Neural progenitor cell (in vitro differentiated cells): ENCODE measurements around the gene FBRS. TPM values are rescaled to one million over a fixed set of nuclear protein-coding genes. Genes with fewer than 3 reads are reported as not detected.

Experiments
- DNase-seq: peaks from one replicate; pipeline ENCODE4 v3.0.0-alpha.2; 2016; ENCODE audit warnings: low spot score
- H2AFZ ChIP-seq: fragments of 200-600 bp; sonication (generic); replicated peaks from 2 replicates; pipeline ENCODE4 v1.6.1; 2016; ENCODE audit warnings: antibody characterized with exemption
- H3F3A ChIP-seq: fragments of 200-600 bp; sonication (generic); 2 replicates; pipeline ENCODE4 v1.6.1; 2016; ENCODE audit warnings: antibody characterized with exemption, low read depth
- H3K27ac ChIP-seq: fragments of 200-600 bp; sonication (generic); 2 replicates; pipeline ENCODE4 v1.5.1; 2016; ENCODE audit warnings: mild to moderate bottlenecking
- H3K27me3 ChIP-seq: fragments of 200-600 bp; sonication (generic); 2 replicates; pipeline ENCODE4 v1.6.1; 2016; ENCODE audit warnings: mild to moderate bottlenecking, moderate library complexity
- H3K36me3 ChIP-seq: fragments of 200-600 bp; sonication (generic); 2 replicates; pipeline ENCODE4 v1.5.1; 2016
- H3K4me1 ChIP-seq: fragments of 200-600 bp; sonication (generic); 2 replicates; pipeline ENCODE4 v1.6.1; 2016; ENCODE audit warnings: mixed run types
- H3K4me2 ChIP-seq: fragments of 200-600 bp; sonication (generic); 2 replicates; pipeline ENCODE4 v1.6.1; 2016
- H3K4me3 ChIP-seq: fragments of 200-600 bp; sonication (generic); 2 replicates; pipeline ENCODE4 v1.5.1; 2016
- H3K79me2 ChIP-seq: fragments of 200-600 bp; sonication (generic); 2 replicates; pipeline ENCODE4 v1.6.1; 2016; ENCODE audit warnings: low read depth
- H3K9ac ChIP-seq: fragments of 200-600 bp; sonication (generic); 2 replicates; pipeline ENCODE4 v1.6.1; 2016
- H3K9me3 ChIP-seq: fragments of 200-600 bp; sonication (generic); 2 replicates; pipeline ENCODE4 v1.5.1; 2016; ENCODE audit warnings: low read depth
- H4K20me1 ChIP-seq: fragments of 200-600 bp; sonication (generic); 2 replicates; pipeline ENCODE4 v1.6.1; 2016; ENCODE audit warnings: low read depth
- H3K27ac Mint-ChIP-seq: 3 replicates; pipeline ENCODE4 v1.8.0; 2021; ENCODE audit warnings: mixed read lengths
- H3K27me3 Mint-ChIP-seq: 2 replicates; pipeline ENCODE4 v1.8.0; 2022; ENCODE audit warnings: low read depth, mild to moderate bottlenecking, inconsistent platforms, moderate library complexity, mixed read lengths; ENCODE audit not compliant: insufficient read depth
- H3K36me3 Mint-ChIP-seq: 3 replicates; pipeline ENCODE4 v1.8.0; 2021; ENCODE audit warnings: mixed read lengths
- H3K4me1 Mint-ChIP-seq: 3 replicates; pipeline ENCODE4 v1.8.0; 2021; ENCODE audit warnings: mixed read lengths
- H3K4me3 Mint-ChIP-seq: 3 replicates; pipeline ENCODE4 v1.8.0; 2021; ENCODE audit warnings: mild to moderate bottlenecking, moderate library complexity, mixed read lengths
- H3K9me3 Mint-ChIP-seq: 3 replicates; pipeline ENCODE4 v1.8.0; 2020; ENCODE audit warnings: mixed read lengths
- CTCF ChIP-seq: fragments of 200-600 bp; sonication (generic); IDR thresholded peaks from 2 replicates; pipeline ENCODE4 v1.5.1; 2017; ENCODE audit warnings: antibody characterized with exemption, mild to moderate bottlenecking
- EZH2 ChIP-seq: fragments of 200-600 bp; sonication (generic); IDR thresholded peaks from 2 replicates; pipeline ENCODE4 v1.6.1; 2017; ENCODE audit warnings: antibody characterized with exemption, mild to moderate bottlenecking, moderate library complexity
- EZH2phosphoT487 ChIP-seq: fragments of 200-600 bp; sonication (generic); IDR thresholded peaks from 2 replicates; pipeline ENCODE4 v1.6.1; 2017; ENCODE audit warnings: antibody characterized with exemption
- total RNA-seq: library from RNA; depleted of rRNA; stranded (reverse); fragments of >200 nt; gene quantifications from 2 replicates; pipeline ENCODE4 v1.2.3, GENCODE V29; 2015; ENCODE audit warnings: low replicate concordance

FBRS gene
- total RNA-seq, 1 donor from 2014 or later, result 3.6 TPM

GRCh38 chr16:30656974-30657865 is 1.0 kb upstream of the FBRS start:
- no peak for DNase-seq
- no peaks in the 10 kb centered on the region for H3K27me3 Mint-ChIP-seq
- no peak for TF ChIP-seq EZH2phosphoT487
- TF ChIP-seq EZH2, result no peak
- TF ChIP-seq CTCF, result no peak
- Histone ChIP-seq H3F3A (peaks cover 24% of the 10 kb centered on the region), H2AFZ (no peak overlapping the region), H3K27me3 (no peaks in the 10 kb centered on the region), H3K9ac (no peak overlapping the region), H4K20me1 (peaks cover 27% of the 10 kb centered on the region), H3K4me3 (peak overlapping the region; percentile 43), H3K79me2 (peaks cover 25% of the 10 kb centered on the region), H3K4me2 (peak overlapping the region; percentile 78), H3K36me3 (no peaks in the 10 kb centered on the region), H3K9me3 (no peaks in the 10 kb centered on the region), H3K4me1 (peaks cover 12% of the 10 kb centered on the region), H3K27ac (no peak overlapping the region)
- no peaks in the 10 kb centered on the region for H3K9me3 Mint-ChIP-seq
- peaks cover 39% of the 10 kb centered on the region for H3K4me1 Mint-ChIP-seq
- H3K36me3 Mint-ChIP-seq, result peaks cover 24% of the 10 kb centered on the region
- H3K27ac Mint-ChIP-seq, result peak overlapping the region; percentile 94
- peak overlapping the region; percentile 87 for H3K4me3 Mint-ChIP-seq

- Histone ChIP-seq H4K20me1 (peaks cover 40% of the 10 kb centered on the region), H3K36me3 (no peaks in the 10 kb centered on the region), H3F3A (peaks cover 24% of the 10 kb centered on the region), H3K4me3 (peak overlapping the region; percentile 70), H3K9me3 (no peaks in the 10 kb centered on the region), H3K4me2 (peak overlapping the region; percentile 95), H3K27me3 (no peaks in the 10 kb centered on the region), H3K4me1 (peaks cover 11% of the 10 kb centered on the region), H3K9ac (peak overlapping the region; percentile 39), H2AFZ (peak overlapping the region; percentile 59), H3K79me2 (peaks cover 31% of the 10 kb centered on the region), H3K27ac (peak overlapping the region; percentile 84)
- Mint-ChIP-seq H3K27me3 (no peaks in the 10 kb centered on the region), H3K4me1 (peaks cover 38% of the 10 kb centered on the region), H3K9me3 (no peaks in the 10 kb centered on the region), H3K36me3 (peaks cover 34% of the 10 kb centered on the region), H3K4me3 (peak overlapping the region; percentile 98), H3K27ac (peak overlapping the region; percentile 99)
- peak; percentile 94 for DNase-seq
- no peak for TF ChIP-seq EZH2phosphoT487
- TF ChIP-seq CTCF, result peak; percentile 34
Measured at GRCh38 chr16:30658731-30659506, 688 bp downstream of the FBRS start.

GRCh38 chr16:30659507-30660423 is 1.5 kb downstream of the FBRS start:
- H3K27ac ChIP-seq, result no peak overlapping the region

More at GRCh38 chr16:30659507-30660423, 1.5 kb downstream of the FBRS start:
- Histone ChIP-seq H3K27me3 (no peaks in the 10 kb centered on the region), H3K79me2 (peaks cover 31% of the 10 kb centered on the region), H3K4me2 (peak overlapping the region; percentile 95), H4K20me1 (peaks cover 47% of the 10 kb centered on the region), H3K4me1 (peaks cover 11% of the 10 kb centered on the region), H3K9ac (peak overlapping the region; percentile 69), H2AFZ (no peak overlapping the region), H3K9me3 (no peaks in the 10 kb centered on the region), H3F3A (peaks cover 24% of the 10 kb centered on the region), H3K4me3 (peak overlapping the region; percentile 70), H3K36me3 (no peaks in the 10 kb centered on the region)
- Mint-ChIP-seq H3K9me3 (no peaks in the 10 kb centered on the region), H3K4me1 (peaks cover 38% of the 10 kb centered on the region), H3K27me3 (no peaks in the 10 kb centered on the region), H3K4me3 (peak overlapping the region; percentile 86), H3K27ac (no peak overlapping the region), H3K36me3 (peaks cover 29% of the 10 kb centered on the region)
- DNase-seq, result peak; percentile 88
- TF ChIP-seq EZH2phosphoT487, result no peak
- no peak for TF ChIP-seq CTCF
- no peak for TF ChIP-seq EZH2
